ENCODE results near the gene ATXN1. TPM values are rescaled to one million over a fixed set of nuclear protein-coding genes. Genes with fewer than 3 reads are reported as not detected.
A peak's percentile ranks its signal among the peaks of the same experiment; 100 is the strongest.

ATXN1 gene
- total RNA-seq, 1 donor from 2014 or later, result 64.5 TPM

DNA sequence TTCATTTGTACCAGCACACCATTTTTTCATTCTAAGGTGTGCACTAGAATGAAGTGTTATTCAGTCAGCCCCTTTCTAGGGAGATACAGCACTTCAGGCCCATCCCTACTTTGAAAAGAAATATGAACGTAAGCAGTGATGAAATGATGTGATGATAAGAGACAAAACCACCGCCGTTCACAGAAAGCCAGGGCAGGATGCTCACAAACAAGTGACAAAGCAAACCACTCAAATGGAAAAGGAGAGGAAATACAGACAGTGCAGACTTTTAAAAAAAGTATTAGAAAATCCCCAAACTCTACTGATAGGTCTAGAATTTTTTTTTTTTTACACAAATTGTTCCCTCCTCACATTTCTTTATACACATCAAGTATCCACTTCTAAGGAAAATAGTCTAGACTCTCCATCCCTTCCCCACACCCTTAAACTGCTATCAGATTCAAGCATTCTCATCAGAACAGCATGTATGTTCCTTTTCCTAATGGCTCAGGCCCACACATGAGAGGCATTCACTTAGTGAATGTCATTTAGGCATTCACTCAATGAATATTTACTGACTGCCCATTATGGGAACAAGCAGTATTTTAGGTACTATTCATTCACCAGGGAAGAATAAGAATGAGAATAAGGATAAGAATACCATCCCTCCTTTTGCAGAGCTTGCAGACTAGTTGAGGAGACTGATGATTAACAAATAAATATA, 279.4 kb downstream of the ATXN1 start:
- H3K4me1 Mint-ChIP-seq (ENCODE audit: low read depth), result no peaks in the 10 kb centered on the region
- TF ChIP-seq, protein P1, sequence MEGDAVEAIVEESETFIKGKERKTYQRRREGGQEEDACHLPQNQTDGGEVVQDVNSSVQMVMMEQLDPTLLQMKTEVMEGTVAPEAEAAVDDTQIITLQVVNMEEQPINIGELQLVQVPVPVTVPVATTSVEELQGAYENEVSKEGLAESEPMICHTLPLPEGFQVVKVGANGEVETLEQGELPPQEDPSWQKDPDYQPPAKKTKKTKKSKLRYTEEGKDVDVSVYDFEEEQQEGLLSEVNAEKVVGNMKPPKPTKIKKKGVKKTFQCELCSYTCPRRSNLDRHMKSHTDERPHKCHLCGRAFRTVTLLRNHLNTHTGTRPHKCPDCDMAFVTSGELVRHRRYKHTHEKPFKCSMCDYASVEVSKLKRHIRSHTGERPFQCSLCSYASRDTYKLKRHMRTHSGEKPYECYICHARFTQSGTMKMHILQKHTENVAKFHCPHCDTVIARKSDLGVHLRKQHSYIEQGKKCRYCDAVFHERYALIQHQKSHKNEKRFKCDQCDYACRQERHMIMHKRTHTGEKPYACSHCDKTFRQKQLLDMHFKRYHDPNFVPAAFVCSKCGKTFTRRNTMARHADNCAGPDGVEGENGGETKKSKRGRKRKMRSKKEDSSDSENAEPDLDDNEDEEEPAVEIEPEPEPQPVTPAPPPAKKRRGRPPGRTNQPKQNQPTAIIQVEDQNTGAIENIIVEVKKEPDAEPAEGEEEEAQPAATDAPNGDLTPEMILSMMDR (IDR thresholded peaks at IDR 0.05), result no peak
- H3K27me3 Mint-ChIP-seq (ENCODE audit: low read depth), result no peaks in the 10 kb centered on the region
- peaks cover 3% of the 10 kb centered on the region for H3K9me3 Mint-ChIP-seq (ENCODE audit: low read depth)
- no peak for DNase-seq (ENCODE audit: low spot score)
- no peak overlapping the region for H3K4me3 Mint-ChIP-seq (ENCODE audit: unreplicated experiment)
- H3K36me3 Mint-ChIP-seq (ENCODE audit: low read depth), result peaks cover 12% of the 10 kb centered on the region
- H3K27ac Mint-ChIP-seq (ENCODE audit: unreplicated experiment), result no peak overlapping the region

DNA sequence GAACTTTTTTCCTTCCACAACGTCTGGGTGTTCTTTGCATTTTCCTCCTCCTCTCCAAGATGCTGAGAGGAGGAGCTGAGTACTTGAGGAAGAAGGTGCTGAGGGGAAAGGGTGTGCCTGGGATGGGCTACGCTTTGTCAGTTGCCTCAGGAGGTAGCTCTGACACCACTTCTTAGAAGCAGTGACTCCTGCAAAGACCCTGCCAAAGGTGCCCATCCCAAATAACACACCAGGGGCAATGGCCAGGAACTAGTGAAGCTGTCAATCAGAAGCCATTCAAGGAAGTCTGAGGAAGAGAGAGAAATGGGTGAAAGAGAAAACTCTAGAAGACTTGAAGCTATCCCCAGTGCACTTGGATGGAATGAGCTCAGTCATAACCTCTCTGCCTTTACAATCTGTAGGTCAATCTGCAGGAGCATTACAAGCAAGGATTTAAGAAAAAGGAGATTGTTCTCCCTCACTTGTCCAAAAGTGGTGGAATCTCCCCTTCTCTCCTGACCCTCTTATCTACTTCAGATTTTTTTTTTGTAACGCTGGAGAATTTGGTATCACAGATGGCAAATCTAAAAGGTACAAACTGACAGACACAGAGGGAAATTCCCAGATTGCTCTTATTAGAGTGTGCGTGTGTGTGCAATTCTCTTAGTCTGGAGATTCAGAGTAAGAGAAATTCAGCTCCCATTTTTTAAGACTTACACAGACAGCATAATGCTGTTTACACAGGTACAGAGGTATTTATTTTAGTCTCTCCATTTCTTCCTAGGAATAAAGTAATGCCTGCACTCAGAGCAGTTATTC, 280.3 kb downstream of the ATXN1 start:
- TF ChIP-seq, protein P1 (IDR thresholded peaks at IDR 0.05), result no peak
- Mint-ChIP-seq H3K27ac (ENCODE audit: unreplicated experiment) (no peak overlapping the region), H3K4me3 (ENCODE audit: unreplicated experiment) (no peak overlapping the region), H3K4me1 (ENCODE audit: low read depth) (no peaks in the 10 kb centered on the region), H3K36me3 (ENCODE audit: low read depth) (peaks cover 15% of the 10 kb centered on the region), H3K27me3 (ENCODE audit: low read depth) (no peaks in the 10 kb centered on the region), H3K9me3 (ENCODE audit: low read depth) (peaks cover 3% of the 10 kb centered on the region)
- no peak for DNase-seq (ENCODE audit: low spot score)

DNA sequence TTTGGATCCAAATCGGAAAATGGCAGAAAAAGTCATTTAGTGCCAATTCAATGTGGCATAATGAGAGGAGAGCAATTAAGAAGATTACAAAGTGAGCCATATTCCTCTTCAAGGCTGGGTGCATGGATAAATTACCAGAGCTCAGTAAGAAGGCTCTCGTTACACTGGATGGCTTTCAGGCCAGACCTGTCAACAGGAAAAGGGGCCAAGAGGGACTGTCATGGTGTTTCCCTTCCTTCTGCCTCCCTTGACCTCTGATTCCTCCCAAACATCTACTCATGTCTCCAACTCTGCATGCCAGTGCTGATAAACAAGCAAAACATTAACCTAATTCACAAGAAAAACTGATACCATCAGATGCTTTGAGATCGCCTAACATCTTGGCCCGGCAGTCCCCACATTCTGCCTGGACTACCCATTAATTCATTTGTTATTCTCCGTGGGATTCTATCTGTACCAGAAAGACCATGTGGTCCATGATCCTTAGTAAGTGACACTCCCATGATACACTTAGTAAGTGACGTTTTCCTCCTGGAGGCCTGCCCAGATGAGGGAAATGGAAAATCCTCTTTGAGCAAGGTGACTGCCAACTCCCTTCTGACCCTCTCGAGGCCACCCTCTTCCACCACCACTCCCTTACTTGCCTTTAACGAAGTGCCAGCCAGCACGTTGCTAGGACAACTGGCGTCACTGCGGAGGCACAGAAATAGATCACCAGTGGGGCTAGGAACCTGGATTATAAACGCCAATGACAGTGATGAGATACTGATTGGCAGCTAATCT, 283.7 kb downstream of the ATXN1 start:
- Mint-ChIP-seq H3K4me1 (ENCODE audit: low read depth) (peaks cover 13% of the 10 kb centered on the region), H3K27me3 (ENCODE audit: low read depth) (no peaks in the 10 kb centered on the region), H3K27ac (ENCODE audit: unreplicated experiment) (peak overlapping the region; percentile 18), H3K36me3 (ENCODE audit: low read depth) (peaks cover 7% of the 10 kb centered on the region), H3K4me3 (ENCODE audit: unreplicated experiment) (no peak overlapping the region), H3K9me3 (ENCODE audit: low read depth) (peaks cover 6% of the 10 kb centered on the region)
- TF ChIP-seq, protein P1 (IDR thresholded peaks at IDR 0.05), result no peak
- DNase-seq (ENCODE audit: low spot score), result no peak

DNA sequence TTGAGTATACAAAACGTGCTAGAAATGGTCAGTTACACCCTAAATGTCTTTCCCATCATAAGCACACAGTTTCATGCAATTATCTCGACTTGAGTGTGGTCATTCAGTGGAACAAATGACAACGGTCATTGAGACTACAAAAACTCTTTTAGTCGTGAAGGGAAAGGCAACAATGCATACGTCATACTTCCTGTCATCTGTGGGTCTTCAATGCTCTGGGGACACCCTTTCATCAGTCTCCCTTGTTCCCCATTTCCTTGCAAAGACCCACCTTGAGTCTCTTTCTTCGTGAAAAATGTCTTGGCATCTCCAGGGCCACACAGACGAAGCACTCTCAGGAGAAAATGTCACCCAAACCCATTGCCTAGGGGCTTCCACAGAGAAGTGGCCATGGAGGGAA, 284.4 kb downstream of the ATXN1 start:
- H3K9me3 Mint-ChIP-seq (ENCODE audit: low read depth), result peaks cover 3% of the 10 kb centered on the region
- DNase-seq (ENCODE audit: low spot score), result no peak
- H3K4me3 Mint-ChIP-seq (ENCODE audit: unreplicated experiment), result no peak overlapping the region
- no peaks in the 10 kb centered on the region for H3K27me3 Mint-ChIP-seq (ENCODE audit: low read depth)
- peaks cover 20% of the 10 kb centered on the region for H3K4me1 Mint-ChIP-seq (ENCODE audit: low read depth)
- no peak overlapping the region for H3K27ac Mint-ChIP-seq (ENCODE audit: unreplicated experiment)
- peaks cover 4% of the 10 kb centered on the region for H3K36me3 Mint-ChIP-seq (ENCODE audit: low read depth)
- TF ChIP-seq, protein P1 (IDR thresholded peaks at IDR 0.05), result no peak

DNA sequence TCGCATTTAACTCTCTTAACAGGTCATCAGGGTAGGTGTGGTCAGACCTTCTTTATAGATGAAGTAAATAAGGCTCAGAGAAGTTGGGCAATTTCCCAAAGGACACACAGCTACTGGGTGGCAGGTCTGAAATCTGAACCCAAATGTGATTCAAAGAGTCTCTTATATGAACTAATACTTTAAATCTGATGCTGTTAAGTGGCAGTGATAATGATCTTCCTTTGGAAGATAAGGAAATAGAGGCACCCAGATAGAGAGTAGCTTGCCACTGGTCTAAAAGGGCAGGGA, 285.8 kb downstream of the ATXN1 start:
- Mint-ChIP-seq H3K36me3 (ENCODE audit: low read depth) (peaks cover 4% of the 10 kb centered on the region), H3K4me1 (ENCODE audit: low read depth) (peaks cover 34% of the 10 kb centered on the region), H3K27ac (ENCODE audit: unreplicated experiment) (no peak overlapping the region), H3K4me3 (ENCODE audit: unreplicated experiment) (no peak overlapping the region), H3K27me3 (ENCODE audit: low read depth) (no peaks in the 10 kb centered on the region), H3K9me3 (ENCODE audit: low read depth) (peaks cover 3% of the 10 kb centered on the region)
- TF ChIP-seq, protein P1 (IDR thresholded peaks at IDR 0.05), result no peak
- DNase-seq (ENCODE audit: low spot score), result no peak

Measured in chondrocyte (in vitro differentiated cells).